ENCODE data around the gene RANBP3L. TPM values are rescaled to one million over a fixed set of nuclear protein-coding genes. Genes with fewer than 3 reads are reported as not detected.
"Not testable (repeated sequence)": the region's sequence is repeated elsewhere in the genome, so short reads cannot be mapped to it uniquely, and the experiment has no call there.

Gene RANBP3L
- total and polyA plus RNA-seq, 5 experiments from 2014 or later = 0.06 TPM; not detected in 4

DNA sequence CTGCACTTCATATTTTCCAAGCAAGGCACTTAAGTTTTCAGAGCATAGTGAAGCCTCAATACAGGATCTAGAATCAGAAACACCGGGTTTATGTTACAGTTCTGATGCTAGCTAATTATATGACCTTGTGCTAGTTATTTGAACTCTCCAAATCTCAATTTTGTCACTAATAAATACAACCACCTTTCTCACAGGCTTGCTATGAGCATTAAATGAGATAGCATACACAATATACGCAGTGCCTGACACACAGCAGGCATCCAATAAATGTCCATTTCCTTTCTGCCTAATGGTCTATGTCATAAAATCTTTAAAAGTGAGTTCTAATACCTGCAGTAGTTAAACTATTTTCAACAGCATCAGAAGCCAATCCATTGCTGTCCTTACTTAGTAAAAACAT is 92.9 kb downstream of the RANBP3L start:
- H3K27ac Mint-ChIP-seq = peak overlapping the region in 1 of 10 donors; percentile 41
- peaks cover 11 to 55% (median 27%) of the 10 kb centered on the region in 3 donors for H3K36me3 Mint-ChIP-seq
- H3K9me3 Mint-ChIP-seq = no peaks in the 10 kb centered on the region
- DNase-seq (no peak), ATAC-seq (no peak)
- no peaks in the 10 kb centered on the region for H3K4me1 Mint-ChIP-seq
- no peaks in the 10 kb centered on the region for H3K27me3 Mint-ChIP-seq
- POLR2A ChIA-PET = no interaction called here
- H3K4me3 Mint-ChIP-seq = no peak overlapping the region

- H3K4me1 Mint-ChIP-seq = no peaks in the 10 kb centered on the region
- no peaks in the 10 kb centered on the region for H3K9me3 Mint-ChIP-seq
- POLR2A ChIA-PET = no interaction called here
- no peak overlapping the region for H3K4me3 Mint-ChIP-seq
- H3K36me3 Mint-ChIP-seq = peaks cover 11 to 55% (median 24%) of the 10 kb centered on the region in 3 donors
- DNase-seq (no peak), ATAC-seq (no peak)
- no peaks in the 10 kb centered on the region for H3K27me3 Mint-ChIP-seq
- H3K27ac Mint-ChIP-seq = no peak overlapping the region
These were observed 94.8 kb downstream of the RANBP3L start for GRCh38 chr5:36206913-36207312.

GRCh38 chr5:36205329-36205728 is 96.4 kb downstream of the RANBP3L start:
- Mint-ChIP-seq H3K9me3 (no peaks in the 10 kb centered on the region), H3K4me1 (no peaks in the 10 kb centered on the region), H3K4me3 (no peak overlapping the region), H3K36me3 (peaks cover 11 to 58% (median 23%) of the 10 kb centered on the region in 3 donors), H3K27ac (no peak overlapping the region), H3K27me3 (no peaks in the 10 kb centered on the region)
- ATAC-seq = no peak
- no peak for DNase-seq
- POLR2A ChIA-PET = no interaction called here

- Mint-ChIP-seq H3K36me3 (peaks cover 11 to 69% (median 19%) of the 10 kb centered on the region in 3 donors), H3K27me3 (no peaks in the 10 kb centered on the region), H3K4me3 (no peak overlapping the region), H3K9me3 (no peaks in the 10 kb centered on the region), H3K4me1 (no peaks in the 10 kb centered on the region), H3K27ac (peak overlapping the region in 2 of 10 donors; percentile 17 to 61)
- DNase-seq (no peak), ATAC-seq (no peak)
- POLR2A ChIA-PET = no interaction called here
These were observed 99.2 kb downstream of the RANBP3L start for GRCh38 chr5:36202521-36202961.

DNA sequence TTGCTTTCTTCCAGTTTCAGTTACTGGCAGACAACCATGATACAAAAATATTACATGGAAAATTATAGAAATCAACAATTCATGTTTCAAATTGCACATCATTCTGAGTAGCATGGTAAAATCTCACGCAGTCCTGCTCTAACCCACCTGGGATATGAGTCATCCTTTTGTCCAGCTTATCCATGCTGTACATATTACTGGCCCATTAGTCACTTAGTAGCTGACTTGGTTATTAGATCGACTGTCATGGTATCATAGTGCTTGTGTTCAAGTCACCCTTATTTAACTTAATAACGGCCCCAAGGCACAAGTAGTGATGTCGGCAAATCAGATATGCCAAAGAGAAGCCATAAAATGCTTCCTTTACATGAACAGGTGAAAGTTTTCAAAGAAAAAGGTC is 101.2 kb downstream of the RANBP3L start:
- no peak overlapping the region for H3K27ac Mint-ChIP-seq
- DNase-seq = no peak
- peaks cover 6 to 71% (median 17%) of the 10 kb centered on the region in 3 donors for H3K36me3 Mint-ChIP-seq
- no peak for ATAC-seq
- no peaks in the 10 kb centered on the region for H3K27me3 Mint-ChIP-seq
- H3K4me1 Mint-ChIP-seq = no peaks in the 10 kb centered on the region
- POLR2A ChIA-PET = interaction anchor here (1.1 kb wide), 1 partner anchor 42 kb away, joined by 3 read pairs; the partner anchor contains the start of gene NADK2
- H3K9me3 Mint-ChIP-seq = no peaks in the 10 kb centered on the region
- no peak overlapping the region for H3K4me3 Mint-ChIP-seq

DNA sequence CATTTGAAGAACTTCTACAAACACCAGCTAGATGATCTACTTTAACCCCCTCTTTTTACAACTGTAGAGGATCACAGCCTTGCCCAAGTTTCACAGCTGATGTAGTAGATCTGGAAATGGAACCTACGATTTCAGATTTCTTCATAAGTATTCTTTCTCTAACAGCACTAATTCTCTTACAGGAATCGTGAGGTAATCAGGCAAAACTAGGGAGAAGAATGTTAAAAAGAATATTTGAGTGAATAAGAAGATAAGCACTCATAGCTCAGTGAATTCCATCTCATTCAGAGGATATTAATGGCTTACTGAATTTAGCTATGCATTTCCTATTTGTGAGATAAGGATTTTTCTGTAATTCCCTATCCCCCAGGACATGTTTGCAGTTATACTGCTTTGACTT is 102.1 kb downstream of the RANBP3L start:
- Mint-ChIP-seq H3K36me3 (peaks cover 6 to 72% (median 13%) of the 10 kb centered on the region in 3 donors), H3K9me3 (no peaks in the 10 kb centered on the region), H3K27me3 (no peaks in the 10 kb centered on the region), H3K4me3 (no peak overlapping the region), H3K27ac (no peak overlapping the region), H3K4me1 (no peaks in the 10 kb centered on the region)
- ATAC-seq (no peak), DNase-seq (no peak)
- POLR2A ChIA-PET = interaction anchor here (1.1 kb wide), 1 partner anchor 42 kb away, joined by 3 read pairs; the partner anchor contains the start of gene NADK2

DNA sequence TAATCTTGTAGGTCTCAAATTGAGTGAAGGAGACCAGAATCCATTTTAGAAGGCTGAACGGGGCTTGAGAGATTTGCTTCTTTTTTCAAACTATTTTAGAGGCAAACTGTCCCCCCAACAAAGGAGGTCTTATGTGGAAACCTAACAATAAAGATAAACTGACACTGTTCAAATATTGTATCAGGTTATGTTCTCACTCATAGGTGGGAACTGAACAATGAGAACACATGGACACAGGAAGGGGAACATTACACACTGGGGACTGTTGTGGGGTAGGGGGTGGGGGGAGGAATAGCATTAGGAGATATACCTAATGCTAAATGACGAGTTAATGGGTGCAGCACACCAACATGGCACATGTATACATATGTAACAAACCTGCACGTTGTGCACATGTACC is 102.9 kb downstream of the RANBP3L start:
- Mint-ChIP-seq H3K36me3 (peaks cover 6 to 72% (median 17%) of the 10 kb centered on the region in 3 donors), H3K27ac (peak overlapping the region in 2 of 10 donors; percentile 21 to 39)
- H3K9me3 Mint-ChIP-seq, ATAC-seq, H3K4me3 Mint-ChIP-seq, H3K27me3 Mint-ChIP-seq, H3K4me1 Mint-ChIP-seq, DNase-seq, POLR2A ChIA-PET: not testable (repeated sequence)

Other genes with a start within 250 kb of the RANBP3L start
- not detected for gene UGT3A2, start 235.0 kb downstream of the RANBP3L start, total RNA-seq
- not detected for gene UGT3A2, start 235.0 kb downstream of the RANBP3L start, polyA plus RNA-seq
- 10 to 100 TPM; 15.6 to 16.5 TPM for gene LMBRD2, start 150.0 kb downstream of the RANBP3L start, total RNA-seq
- 1 to 10 TPM; 1.4 to 4.5 (median 2.6) TPM for gene LMBRD2, start 150.0 kb downstream of the RANBP3L start, polyA plus RNA-seq
- gene SKP2, start 149.8 kb downstream of the RANBP3L start, total RNA-seq = 10 to 100 TPM; 18.5 to 21.5 TPM
- 10 to 100 TPM; 15.3 to 21.2 (median 15.4) TPM for gene SKP2, start 149.8 kb downstream of the RANBP3L start, polyA plus RNA-seq
- gene NADK2, start 60.0 kb downstream of the RANBP3L start, total RNA-seq = 10 to 100 TPM; 14.6 to 15.7 TPM
- gene NADK2, start 60.0 kb downstream of the RANBP3L start, polyA plus RNA-seq = 1 to 10 TPM; 4.7 to 9.8 (median 5.4) TPM

All from naive thymus-derived CD8-positive, alpha-beta T cell (primary cell).